Measurements from ENCODE around the gene MEIS3. TPM values are rescaled to one million over a fixed set of nuclear protein-coding genes. Genes with fewer than 3 reads are reported as not detected.
"Not testable (repeated sequence)": the region's sequence is repeated elsewhere in the genome, so short reads cannot be mapped to it uniquely, and the experiment has no call there.

MEIS3 gene
- polyA plus RNA-seq, 1 donor, result 6.3 TPM

- DNase-seq (ENCODE audit: low read depth), result no peak
Measured at GRCh38 chr19:47416643-47416985, 2.7 kb downstream of the MEIS3 start.

DNA sequence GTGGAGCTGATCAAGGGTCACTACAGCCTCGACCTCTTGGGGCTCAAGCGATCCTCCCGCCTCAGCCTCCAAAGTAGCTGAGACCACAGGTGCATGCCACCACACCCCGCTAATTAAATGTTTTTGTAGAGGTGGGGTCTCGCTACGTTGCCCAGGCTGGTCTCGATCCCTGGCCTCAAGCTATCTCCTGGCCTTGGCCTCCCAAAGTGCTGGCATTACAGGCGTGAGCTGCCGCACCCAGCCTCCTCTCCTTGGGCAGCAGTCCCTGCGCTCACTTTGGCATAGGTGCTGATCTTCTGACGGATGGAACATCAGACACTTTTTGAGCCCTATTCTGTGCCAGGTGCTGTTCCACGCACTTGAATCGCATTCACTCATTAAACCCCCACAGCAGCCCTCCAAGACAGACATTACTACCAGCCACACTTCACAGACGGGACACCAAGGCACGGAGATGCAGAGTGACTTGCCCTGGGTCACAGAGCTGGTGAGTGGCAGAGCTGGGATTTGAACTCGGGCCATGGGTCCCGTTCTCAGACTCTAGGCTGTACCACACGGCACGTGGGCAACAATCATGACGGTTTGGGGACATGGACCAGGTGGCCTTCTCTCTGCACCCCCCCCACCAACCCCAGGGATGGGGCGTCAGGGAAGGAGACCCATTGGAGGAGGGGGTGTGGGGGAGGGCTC is 3.2 kb downstream of the MEIS3 start:
- no peak for DNase-seq (ENCODE audit: low read depth)

- no peak for DNase-seq (ENCODE audit: low read depth)
Measured at GRCh38 chr19:47414469-47414868, 4.9 kb downstream of the MEIS3 start.

GRCh38 chr19:47413941-47414340 is 5.4 kb downstream of the MEIS3 start:
- DNase-seq (ENCODE audit: low read depth), result no peak

GRCh38 chr19:47411696-47412095 is 7.6 kb downstream of the MEIS3 start:
- not testable (repeated sequence) for DNase-seq (ENCODE audit: low read depth)

- DNase-seq (ENCODE audit: low read depth), result no peak
Measured at GRCh38 chr19:47411101-47411500, 8.2 kb downstream of the MEIS3 start.

GRCh38 chr19:47408156-47408938 is 11.0 kb downstream of the MEIS3 start:
- DNase-seq (ENCODE audit: low read depth), result no peak

DNA sequence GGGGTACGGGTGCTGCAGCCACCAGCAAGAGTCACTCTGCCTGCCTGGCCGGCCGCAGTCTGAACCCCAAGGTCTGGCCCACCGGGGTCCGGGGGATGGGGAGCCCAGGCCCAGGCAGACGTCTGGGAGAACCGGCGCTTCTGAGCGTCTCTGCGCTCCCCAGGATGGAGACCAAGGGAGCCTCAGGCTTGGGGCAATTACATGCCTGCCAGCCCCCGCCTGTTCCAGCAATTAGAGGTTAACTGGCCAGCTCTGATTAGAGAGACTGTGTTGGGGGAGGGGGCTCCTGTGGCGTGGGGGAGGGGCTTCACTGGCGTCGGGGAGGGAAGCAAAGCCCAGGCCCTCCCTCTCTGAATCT is 11.9 kb downstream of the MEIS3 start:
- no peak for DNase-seq (ENCODE audit: low read depth)

DNA sequence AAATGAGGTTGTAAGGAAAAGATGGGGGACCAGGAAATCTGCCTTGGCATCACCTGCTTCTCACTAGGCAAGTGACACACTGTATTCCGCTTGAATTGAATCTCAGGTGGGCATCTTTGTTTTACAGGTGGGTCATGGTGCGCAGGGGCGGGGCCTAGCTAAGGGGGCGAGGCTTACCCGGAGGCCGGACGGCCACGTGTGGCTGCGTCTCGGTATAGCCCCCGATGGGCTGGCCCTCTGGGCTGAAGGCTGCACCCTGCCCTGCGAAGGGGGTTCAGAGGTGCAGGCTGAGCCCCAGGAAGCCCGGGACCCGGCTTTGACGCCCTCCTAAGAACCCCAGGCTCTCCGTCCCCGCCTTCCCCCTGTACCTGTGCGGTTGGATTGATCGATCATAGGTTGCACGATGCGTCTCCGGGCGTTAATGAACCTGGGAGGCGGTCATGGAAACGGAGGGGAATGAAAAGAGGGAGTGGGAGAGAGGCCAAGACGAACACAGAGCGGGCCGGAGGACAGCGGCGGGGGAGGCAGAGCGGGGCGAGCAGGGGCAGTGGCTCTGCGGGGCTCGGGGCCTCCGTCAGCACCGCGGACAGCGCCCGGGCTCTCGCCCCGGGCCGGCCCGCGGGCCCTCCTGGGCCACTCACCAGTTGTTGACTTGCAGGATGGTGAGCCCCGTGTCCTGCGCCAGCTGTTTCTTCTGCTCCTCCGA is 12.5 kb downstream of the MEIS3 start:
- DNase-seq (ENCODE audit: low read depth), result no peak

- no peak for DNase-seq (ENCODE audit: low read depth)
Measured at GRCh38 chr19:47405854-47406417, 13.4 kb downstream of the MEIS3 start.

DNA sequence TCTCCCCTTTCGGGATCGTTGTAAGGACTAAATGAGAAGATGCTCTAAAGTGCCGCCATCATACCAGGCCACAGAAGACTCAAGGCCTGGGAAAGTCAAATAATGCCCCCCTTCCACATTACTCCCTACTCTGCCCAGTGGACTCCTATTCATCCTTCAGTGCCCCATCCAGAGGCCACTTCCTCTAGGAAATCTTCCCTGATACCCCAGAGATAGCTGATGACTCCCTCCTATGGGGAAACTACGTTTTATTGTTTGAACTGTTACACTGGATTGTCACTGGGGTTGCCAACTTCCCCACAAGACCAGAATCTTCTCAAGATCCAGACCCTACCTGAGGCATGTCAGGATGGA is 14.2 kb downstream of the MEIS3 start:
- no peak for DNase-seq (ENCODE audit: low read depth)

DNA sequence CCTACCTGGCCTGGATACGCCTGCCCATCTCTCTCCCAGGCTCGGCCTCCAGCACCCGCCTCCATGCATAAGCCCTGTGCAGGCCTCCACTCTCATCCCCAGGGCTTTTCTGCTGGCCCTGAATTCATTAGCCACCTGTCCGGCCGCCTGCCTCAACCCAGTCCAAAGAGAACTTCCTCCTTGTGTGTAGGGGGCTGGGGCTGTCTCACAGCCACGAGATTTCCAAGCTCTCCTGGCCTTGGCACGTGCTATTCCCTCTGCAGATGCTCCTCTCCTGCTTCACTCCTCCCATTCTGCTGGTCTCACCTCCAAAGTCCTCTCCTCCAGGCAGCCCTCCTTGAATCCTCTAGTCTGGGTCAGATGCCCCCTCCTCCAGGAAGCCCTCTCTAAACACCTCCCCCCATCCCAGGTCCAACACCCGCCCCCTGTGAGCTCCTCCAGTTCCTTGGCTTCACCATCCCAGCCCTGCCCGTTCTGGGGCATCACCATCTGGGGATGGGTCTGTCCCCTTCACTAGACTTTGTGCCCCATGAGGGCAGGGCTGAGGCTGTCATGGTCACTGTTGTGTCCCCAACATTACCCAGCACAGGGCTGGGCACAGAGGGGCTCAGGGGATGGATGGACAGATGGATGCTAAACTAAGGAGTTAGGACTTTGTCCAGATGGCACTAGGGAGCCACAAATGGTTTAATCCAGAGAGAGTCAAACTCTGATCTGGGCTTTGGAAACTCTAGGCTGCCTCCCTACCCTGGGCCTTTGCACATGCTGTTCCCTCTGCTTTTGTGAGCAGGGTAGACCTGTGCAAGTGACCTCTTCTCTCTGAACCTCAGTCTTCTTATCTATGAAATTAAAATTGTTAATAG is 14.8 kb downstream of the MEIS3 start:
- DNase-seq (ENCODE audit: low read depth), result no peak

- no peak for DNase-seq (ENCODE audit: low read depth)
Measured at GRCh38 chr19:47402504-47402903, 16.8 kb downstream of the MEIS3 start.

DNA sequence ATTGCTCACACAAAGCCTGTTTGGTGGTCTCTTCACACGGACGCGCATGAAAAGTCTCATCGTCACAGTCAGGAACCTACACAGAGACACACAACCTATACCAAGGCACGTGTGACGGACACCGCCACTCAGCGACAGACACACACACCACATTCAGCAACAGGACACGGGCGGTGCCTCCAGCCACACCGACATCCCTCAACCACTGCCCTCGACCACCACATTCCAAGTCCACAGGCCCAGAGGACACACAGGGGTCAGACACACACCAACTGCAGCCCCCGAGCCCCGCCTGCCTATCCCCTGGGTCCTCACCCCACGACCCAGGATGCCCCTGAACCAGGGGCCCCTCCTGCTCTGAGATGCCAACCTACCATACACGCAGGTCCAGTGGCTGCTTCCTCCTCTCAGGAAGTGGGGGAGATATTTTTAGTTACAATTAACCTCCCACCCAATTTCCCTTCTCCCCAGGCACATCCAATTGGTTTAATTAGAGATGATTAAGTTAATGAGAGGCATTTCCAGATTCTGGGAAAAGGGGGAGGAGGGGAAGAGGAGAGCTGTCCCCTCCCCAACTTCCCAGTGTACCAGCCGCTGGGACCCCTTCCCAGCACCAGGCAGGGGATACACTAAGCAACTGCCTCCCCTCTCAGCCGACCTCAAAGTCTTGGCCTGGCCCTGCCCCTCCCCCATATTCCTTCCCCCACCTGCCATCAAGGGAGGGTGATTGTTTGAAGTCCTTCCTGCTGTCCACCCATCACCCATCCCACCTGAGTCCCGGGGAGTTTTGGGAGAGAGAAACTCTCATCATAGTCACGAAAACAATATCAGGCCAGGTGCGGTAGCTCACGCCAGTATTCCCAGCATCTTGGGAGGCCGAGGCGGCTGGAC is 20.4 kb downstream of the MEIS3 start:
- no peak for DNase-seq (ENCODE audit: low read depth)

GRCh38 chr19:47391510-47392223 is 27.7 kb downstream of the MEIS3 start:
- no peak for DNase-seq (ENCODE audit: low read depth)

DNA sequence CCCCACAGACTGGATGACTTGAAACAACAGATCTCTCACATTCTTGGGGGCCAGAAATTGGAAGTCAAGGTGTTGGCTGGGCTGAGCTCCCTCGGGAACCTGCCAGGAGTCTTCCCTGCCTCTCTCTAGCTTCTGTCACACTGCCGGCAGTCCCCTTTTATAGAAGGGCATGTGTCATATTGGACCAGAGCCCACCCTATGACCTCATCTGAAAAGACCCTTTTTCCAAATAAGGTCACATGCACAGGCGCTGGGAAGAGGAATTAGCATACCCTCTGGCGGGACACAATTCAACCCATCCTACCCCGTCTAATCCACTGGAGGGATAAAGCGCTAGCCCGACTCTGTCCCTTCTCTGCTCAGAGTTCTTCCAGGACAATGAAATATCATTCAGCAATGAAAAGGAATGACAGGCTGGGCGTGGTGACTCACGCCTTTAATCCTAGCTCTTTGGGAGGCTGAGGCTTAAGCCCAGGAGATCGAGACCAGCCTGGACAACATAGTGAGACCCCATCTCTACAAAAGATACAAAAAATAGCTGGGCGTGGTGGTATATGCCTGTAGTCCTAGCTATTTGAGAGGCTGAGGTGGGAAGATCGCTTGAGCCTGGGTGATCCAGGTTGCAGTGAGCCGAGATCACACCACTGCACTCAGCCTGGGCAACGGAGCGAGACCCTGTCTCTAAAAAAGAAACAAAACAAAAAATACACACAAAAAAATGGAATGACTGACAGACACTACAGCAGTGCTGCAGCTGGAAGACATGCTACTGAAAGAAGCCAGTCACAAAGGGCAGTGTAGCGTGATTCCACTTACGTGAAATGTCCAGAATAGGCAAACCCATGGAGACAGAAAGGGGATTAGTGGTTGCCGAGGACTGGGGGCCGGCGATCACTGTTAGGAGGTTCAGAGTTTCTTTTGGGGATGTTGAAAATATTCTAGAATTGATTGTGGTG is 28.5 kb downstream of the MEIS3 start:
- no peak for DNase-seq (ENCODE audit: low read depth)

GRCh38 chr19:47389150-47389556 is 30.2 kb downstream of the MEIS3 start:
- no peak for DNase-seq (ENCODE audit: low read depth)

GRCh38 chr19:47388721-47389120 is 30.6 kb downstream of the MEIS3 start:
- DNase-seq (ENCODE audit: low read depth), result not testable (repeated sequence)

- not testable (repeated sequence) for DNase-seq (ENCODE audit: low read depth)
Measured at GRCh38 chr19:47387623-47388022, 31.7 kb downstream of the MEIS3 start.
